ENCODE results near the gene EHMT2. TPM values are rescaled to one million over a fixed set of nuclear protein-coding genes. Genes with fewer than 3 reads are reported as not detected.

The EHMT2 gene
- total RNA-seq, 1 donor from 2014 or later, result 15.6 TPM

DNA sequence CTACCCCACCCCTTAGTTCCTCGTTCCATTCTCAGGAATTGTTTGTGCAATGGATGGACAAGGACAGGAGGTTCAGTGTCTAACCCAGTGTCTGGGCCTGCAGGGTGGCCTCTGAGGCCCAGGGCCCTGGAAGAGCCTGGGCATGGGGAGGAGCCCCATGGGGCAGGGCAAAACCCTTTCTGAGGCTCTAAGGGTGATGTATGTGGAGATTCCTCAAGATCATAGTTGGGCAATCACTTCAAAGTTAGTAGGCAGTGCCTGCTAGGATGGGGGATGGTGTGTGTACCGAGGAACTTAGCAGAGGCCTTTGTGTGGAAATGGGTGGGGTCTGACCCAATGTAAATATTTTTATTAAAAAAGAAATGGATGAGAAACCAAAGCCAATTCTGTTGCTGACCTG, 23.3 kb upstream of the EHMT2 start:
- no peaks in the 10 kb centered on the region for H3K9me3 ChIP-seq (replicated peaks)

DNA sequence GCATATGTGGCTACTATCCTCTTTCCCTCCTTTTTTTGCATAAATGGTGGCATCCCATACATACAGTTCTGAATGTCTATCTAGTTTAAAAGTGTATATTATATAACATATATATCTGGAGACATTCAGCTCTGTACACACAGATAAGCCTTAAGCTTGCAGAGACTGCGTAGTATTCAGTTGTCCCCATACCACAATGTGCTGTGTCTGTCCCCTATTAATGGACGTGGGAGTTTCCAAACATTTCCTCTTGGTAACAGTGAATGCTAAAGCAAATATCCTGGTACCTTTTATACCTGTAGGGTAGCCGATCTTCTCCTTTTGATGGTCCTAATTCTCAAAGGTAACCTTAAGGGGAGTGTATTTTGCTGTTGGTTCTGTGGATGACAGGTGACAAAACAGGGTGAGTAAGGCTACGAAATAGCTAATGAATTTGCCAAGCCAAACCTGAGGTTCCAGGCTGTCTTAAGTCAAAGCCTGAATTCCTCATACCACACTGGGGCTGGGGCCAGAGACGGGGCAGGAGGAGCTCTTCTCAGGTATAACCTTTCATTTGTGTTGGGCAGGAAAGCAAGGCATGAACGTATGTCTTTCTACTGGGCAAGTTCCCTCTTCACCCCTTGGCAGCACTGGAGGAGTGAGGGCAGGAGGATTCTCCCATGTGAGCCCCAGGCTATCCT, 22.3 kb upstream of the EHMT2 start:
- H3K36me3 ChIP-seq, result no peaks in the 10 kb centered on the region
- no peaks in the 10 kb centered on the region for H3K27me3 ChIP-seq (ENCODE audit: low read depth)
- no peak for DNase-seq
- TF ChIP-seq, protein P1, sequence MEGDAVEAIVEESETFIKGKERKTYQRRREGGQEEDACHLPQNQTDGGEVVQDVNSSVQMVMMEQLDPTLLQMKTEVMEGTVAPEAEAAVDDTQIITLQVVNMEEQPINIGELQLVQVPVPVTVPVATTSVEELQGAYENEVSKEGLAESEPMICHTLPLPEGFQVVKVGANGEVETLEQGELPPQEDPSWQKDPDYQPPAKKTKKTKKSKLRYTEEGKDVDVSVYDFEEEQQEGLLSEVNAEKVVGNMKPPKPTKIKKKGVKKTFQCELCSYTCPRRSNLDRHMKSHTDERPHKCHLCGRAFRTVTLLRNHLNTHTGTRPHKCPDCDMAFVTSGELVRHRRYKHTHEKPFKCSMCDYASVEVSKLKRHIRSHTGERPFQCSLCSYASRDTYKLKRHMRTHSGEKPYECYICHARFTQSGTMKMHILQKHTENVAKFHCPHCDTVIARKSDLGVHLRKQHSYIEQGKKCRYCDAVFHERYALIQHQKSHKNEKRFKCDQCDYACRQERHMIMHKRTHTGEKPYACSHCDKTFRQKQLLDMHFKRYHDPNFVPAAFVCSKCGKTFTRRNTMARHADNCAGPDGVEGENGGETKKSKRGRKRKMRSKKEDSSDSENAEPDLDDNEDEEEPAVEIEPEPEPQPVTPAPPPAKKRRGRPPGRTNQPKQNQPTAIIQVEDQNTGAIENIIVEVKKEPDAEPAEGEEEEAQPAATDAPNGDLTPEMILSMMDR (IDR thresholded peaks at IDR 0.05; ENCODE audit: borderline replicate concordance), result no peak
- H3K9me3 ChIP-seq (replicated peaks), result no peaks in the 10 kb centered on the region
- no peak overlapping the region for H3K4me3 ChIP-seq
- intact Hi-C loops (cut with micrococcal nuclease), result no loop called here
- no peaks in the 10 kb centered on the region for H3K4me1 ChIP-seq
- H3K27ac ChIP-seq (replicated peaks), result no peak overlapping the region

More for the DNA sequence above, 23.3 kb upstream of the EHMT2 start:
- intact Hi-C loops (cut with micrococcal nuclease), result no loop called here
- H3K36me3 ChIP-seq, result no peaks in the 10 kb centered on the region
- TF ChIP-seq, protein P1 (IDR thresholded peaks at IDR 0.05; ENCODE audit: borderline replicate concordance), result no peak
- no peaks in the 10 kb centered on the region for H3K4me1 ChIP-seq
- no peak for DNase-seq
- no peaks in the 10 kb centered on the region for H3K27me3 ChIP-seq (ENCODE audit: low read depth)
- H3K27ac ChIP-seq (replicated peaks), result no peak overlapping the region
- no peak overlapping the region for H3K4me3 ChIP-seq

DNA sequence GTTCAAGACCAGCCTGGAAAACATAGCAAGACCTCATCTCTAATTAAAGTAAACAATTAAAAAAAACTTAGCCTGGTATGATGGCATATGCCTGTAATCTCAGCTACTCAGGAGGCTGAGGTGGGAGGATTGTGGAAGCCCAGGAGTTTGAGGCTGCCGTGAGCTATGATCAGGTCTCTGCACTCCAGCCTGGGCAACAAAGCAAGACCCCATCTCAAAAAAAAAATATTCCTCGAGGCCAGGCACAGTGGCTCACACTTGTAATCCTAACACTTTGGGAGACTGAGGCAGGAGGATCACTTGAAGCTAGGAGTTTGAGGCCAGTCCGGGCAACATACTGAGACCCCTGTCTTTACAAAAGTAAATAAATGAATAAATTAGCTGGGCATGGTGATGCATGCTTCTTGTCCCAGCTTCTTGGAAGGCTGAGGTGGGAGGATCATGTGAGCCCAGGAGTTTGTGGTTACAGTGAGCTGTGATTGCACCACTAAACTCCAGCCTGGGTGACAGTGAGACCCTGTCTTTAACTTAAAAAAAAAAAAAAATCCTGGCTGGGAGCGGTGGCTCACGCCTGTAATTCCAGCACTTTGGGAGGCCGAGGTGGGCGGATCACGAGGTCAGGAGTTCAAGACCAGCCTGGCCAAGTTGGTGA, 20.7 kb upstream of the EHMT2 start:
- no peaks in the 10 kb centered on the region for H3K4me1 ChIP-seq
- peaks cover 7% of the 10 kb centered on the region for H3K27me3 ChIP-seq (ENCODE audit: low read depth)
- TF ChIP-seq, protein P1 (IDR thresholded peaks at IDR 0.05; ENCODE audit: borderline replicate concordance), result no peak
- intact Hi-C loops (cut with micrococcal nuclease), result no loop called here
- H3K9me3 ChIP-seq (replicated peaks), result no peaks in the 10 kb centered on the region
- no peak for DNase-seq
- no peak overlapping the region for H3K27ac ChIP-seq (replicated peaks)
- H3K36me3 ChIP-seq, result no peaks in the 10 kb centered on the region
- no peak overlapping the region for H3K4me3 ChIP-seq

DNA sequence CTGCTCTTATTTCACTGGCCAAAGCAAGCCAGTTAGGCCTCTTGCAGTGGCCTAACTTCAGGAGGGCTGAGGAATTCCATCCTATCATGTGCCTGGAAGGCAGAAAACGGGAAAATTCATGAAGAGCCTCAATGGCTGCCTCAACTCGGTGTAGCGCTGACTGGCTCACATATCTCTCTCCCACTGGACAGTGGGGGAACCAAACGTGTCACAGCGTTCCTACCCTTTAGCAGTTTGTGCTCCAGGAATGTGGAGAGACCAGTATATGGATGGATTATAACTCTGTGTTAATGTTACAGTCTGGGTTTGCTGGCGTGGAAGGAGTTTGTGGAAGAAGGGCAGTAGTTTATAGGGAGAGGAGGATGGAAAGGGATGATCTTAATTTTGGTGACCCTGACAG, 18.3 kb upstream of the EHMT2 start:
- Histone ChIP-seq H3K4me1 (no peaks in the 10 kb centered on the region), H3K27ac (replicated peaks) (no peak overlapping the region), H3K4me3 (no peak overlapping the region), H3K9me3 (replicated peaks) (no peaks in the 10 kb centered on the region), H3K36me3 (no peaks in the 10 kb centered on the region), H3K27me3 (ENCODE audit: low read depth) (peaks cover 20% of the 10 kb centered on the region)
- no peak for DNase-seq
- intact Hi-C loops (cut with micrococcal nuclease), result no loop called here
- TF ChIP-seq, protein P1 (IDR thresholded peaks at IDR 0.05; ENCODE audit: borderline replicate concordance), result no peak

DNA sequence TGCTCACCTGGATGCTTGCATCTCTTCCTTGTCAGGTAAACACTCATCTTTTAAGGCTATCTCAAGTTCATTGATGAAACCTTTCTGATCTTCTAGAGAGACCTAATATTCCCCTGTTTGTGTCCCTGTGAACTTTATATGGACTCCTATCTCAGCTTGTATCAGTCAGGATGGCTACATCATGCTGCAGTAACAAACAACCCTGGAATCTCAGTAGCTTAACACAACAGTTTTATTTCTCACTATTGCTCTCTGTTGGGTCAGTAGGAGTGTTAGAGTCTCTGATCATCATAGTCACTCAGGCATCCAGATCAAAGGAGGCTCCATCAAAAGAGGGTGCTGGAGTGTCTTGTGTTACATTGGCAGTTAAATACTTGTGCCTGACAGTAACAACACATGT, 17.9 kb upstream of the EHMT2 start:
- Histone ChIP-seq H3K4me3 (no peak overlapping the region), H3K27ac (replicated peaks) (no peak overlapping the region), H3K4me1 (no peaks in the 10 kb centered on the region), H3K27me3 (ENCODE audit: low read depth) (peaks cover 24% of the 10 kb centered on the region), H3K9me3 (replicated peaks) (no peaks in the 10 kb centered on the region), H3K36me3 (no peaks in the 10 kb centered on the region)
- intact Hi-C loops (cut with micrococcal nuclease), result no loop called here
- TF ChIP-seq, protein P1 (IDR thresholded peaks at IDR 0.05; ENCODE audit: borderline replicate concordance), result no peak
- DNase-seq, result no peak

Data from left ventricle myocardium inferior (tissue), 1 donor.